HCT116 (cell line): ENCODE measurements around the gene CTIF. TPM values are rescaled to one million over a fixed set of nuclear protein-coding genes. Genes with fewer than 3 reads are reported as not detected.

Experiments used
- ATAC-seq: fragments of 200-7000 bp; cut with Tn5 transposase; 2 replicates; pipeline ENCODE4 v1.9.1; 2020; ENCODE audit warnings: mild to moderate bottlenecking, moderate library complexity
- BruUV-seq: library from RNA; stranded (reverse); fragments of 400-500 nt; replicated peaks from 2 replicates; lab custom pipeline; 2021; lab: Mats Ljungman, UMichigan
- CTCF ChIA-PET: fragments of 300-600 bp; sonication (Branson Sonifier 250); formaldehyde crosslinking; loops from one replicate; lab custom pipeline; 2021; ENCODE audit warnings: antibody characterized with exemption; lab: Charles Lee
- POLR2A ChIA-PET: fragments of 300-600, 350-600 bp; sonication (Branson Sonifier 250); formaldehyde crosslinking; loops from one replicate; lab custom pipeline; 2021; ENCODE audit warnings: antibody characterized with exemption; lab: Charles Lee
- RAD21 ChIA-PET, 2 experiments: fragments of 300-600 bp; sonication (Branson Sonifier 250); formaldehyde crosslinking; loops; one replicate each; lab custom pipeline; 2023; ENCODE audit warnings: low total read pairs in 2 of 2; ENCODE audit not compliant: uncharacterized antibody in 2 of 2, unreplicated experiment in 2 of 2, low non-redundant PET in 1 of 2; lab: Charles Lee
- DNase-seq: peaks from one replicate; pipeline ENCODE4 v3.0.0-alpha.2; 2010; ENCODE audit warnings: low read depth, low spot score
- H2AFZ ChIP-seq: fragments of 200-600 bp; shearing (Covaris generic), sonication (generic); 2 replicates; pipeline ENCODE4 v1.6.1; 2017; ENCODE audit warnings: low read depth, mixed run types, mixed read lengths, antibody characterized with exemption, low read length; ENCODE audit not compliant: poor library complexity, severe bottlenecking
- H3K27ac ChIP-seq: 2 replicates; pipeline ENCODE4 v1.5.1; 2012; ENCODE audit warnings: low read depth, low read length
- H3K27me3 ChIP-seq: fragments of 200-600 bp; sonication (generic); 2 replicates; pipeline ENCODE4 v1.6.1; 2016; ENCODE audit warnings: mixed run types, low read length, mixed read lengths; ENCODE audit not compliant: insufficient read depth
- H3K36me3 ChIP-seq, 2 experiments: fragments of 200-500 bp in 1 of 2; fragments of 200-600 bp in 1 of 2; sonication (Bioruptor generic) in 1 of 2; sonication (generic) in 1 of 2; 2 replicates each; pipeline versions ENCODE4 v1.5.1 to v1.6.1; 2014 to 2016; ENCODE audit warnings: low read length in 2 of 2, inconsistent platforms in 1 of 2, mixed read lengths in 1 of 2, mixed run types in 1 of 2; ENCODE audit not compliant: insufficient read depth in 2 of 2, control insufficient read depth in 1 of 2
- H3K4me1 ChIP-seq, 2 experiments: fragments of 200-600 bp in 1 of 2; sonication (generic) in 1 of 2; 2 replicates each; pipeline versions ENCODE4 v1.5.1 to v1.6.1; 2012 to 2017; ENCODE audit warnings: low read length in 2 of 2, inconsistent platforms in 1 of 2, mild to moderate bottlenecking in 1 of 2, mixed read lengths in 1 of 2, mixed run types in 1 of 2, moderate library complexity in 1 of 2; ENCODE audit not compliant: insufficient read depth in 2 of 2, control insufficient read depth in 1 of 2
- H3K4me2 ChIP-seq: fragments of 200-600 bp; sonication (generic); 2 replicates; pipeline ENCODE4 v1.6.1; 2017; ENCODE audit warnings: mixed run types, low read length, mixed read lengths
- H3K4me3 ChIP-seq, 2 experiments: fragments of 200-600 bp in 1 of 2; sonication (generic) in 1 of 2; replicated peaks in 1 of 2; 2 replicates each; pipeline ENCODE4 v1.5.1; 2011 to 2016; ENCODE audit warnings: low read length in 2 of 2, control low read depth in 1 of 2, low read depth in 1 of 2, mild to moderate bottlenecking in 1 of 2, mixed read lengths in 1 of 2, mixed run types in 1 of 2
- H3K79me2 ChIP-seq: fragments of 200-600 bp; sonication (generic); 2 replicates; pipeline ENCODE4 v1.6.1; 2017; ENCODE audit warnings: mild to moderate bottlenecking, mixed run types, low read length, moderate library complexity, mixed read lengths; ENCODE audit not compliant: insufficient read depth
- H3K9ac ChIP-seq: fragments of 200-600 bp; sonication (generic); 2 replicates; pipeline ENCODE4 v1.6.1; 2016; ENCODE audit warnings: low read length, mixed read lengths
- H3K9me2 ChIP-seq: fragments of 200-600 bp; sonication (generic), shearing (Covaris generic); 2 replicates; pipeline ENCODE4 v1.6.1; 2017; ENCODE audit warnings: mixed run types, mild to moderate bottlenecking, moderate library complexity; ENCODE audit not compliant: insufficient read depth
- H3K9me3 ChIP-seq, 2 experiments: fragments of 200-500 bp in 1 of 2; fragments of 200-600 bp in 1 of 2; sonication (Bioruptor generic) in 1 of 2; sonication (generic) in 1 of 2; 2 replicates each; pipeline ENCODE4 v1.6.1; 2014 to 2017; ENCODE audit warnings: low read length in 2 of 2, mixed read lengths in 2 of 2, inconsistent platforms in 1 of 2, low read depth in 1 of 2, mild to moderate bottlenecking in 1 of 2, mixed run types in 1 of 2, moderate library complexity in 1 of 2; ENCODE audit not compliant: control insufficient read depth in 1 of 2, insufficient read depth in 1 of 2
- H4K20me1 ChIP-seq: fragments of 200-600 bp; sonication (generic), shearing (Covaris generic); 2 replicates; pipeline ENCODE4 v1.6.1; 2017; ENCODE audit warnings: mixed run types, mild to moderate bottlenecking, moderate library complexity; ENCODE audit not compliant: insufficient read depth
- CEBPB ChIP-seq: IDR thresholded peaks from 2 replicates; pipeline ENCODE4 v1.6.1; 2012; ENCODE audit warnings: low read depth
- ELF1 ChIP-seq: IDR thresholded peaks from 2 replicates; pipeline ENCODE4 v1.6.1; 2012; ENCODE audit warnings: low read depth, borderline replicate concordance
- EZH2 ChIP-seq: fragments of 200-600 bp; sonication (generic); IDR thresholded peaks from 2 replicates; pipeline ENCODE4 v1.6.1; 2017; ENCODE audit warnings: antibody characterized with exemption, mixed run types
- EZH2phosphoT487 ChIP-seq: fragments of 200-600 bp; IDR thresholded peaks from 2 replicates; pipeline ENCODE4 v1.6.1; 2018; ENCODE audit warnings: antibody characterized with exemption, borderline replicate concordance
- FOSL1 ChIP-seq: IDR thresholded peaks from 2 replicates; pipeline ENCODE4 v1.6.1; 2012; ENCODE audit warnings: low read depth
- SIN3A ChIP-seq: IDR thresholded peaks from 2 replicates; pipeline ENCODE4 v1.6.1; 2012; ENCODE audit warnings: low read depth
- SRF ChIP-seq: IDR thresholded peaks from 2 replicates; pipeline ENCODE4 v1.6.1; 2012; ENCODE audit warnings: low read depth
- TCF7L2 ChIP-seq: IDR thresholded peaks from 2 replicates; pipeline ENCODE4 v1.7.0; 2011; ENCODE audit warnings: borderline replicate concordance, inconsistent platforms; ENCODE audit not compliant: insufficient read depth, insufficient read length; ENCODE audit errors: extremely low read depth
- YY1 ChIP-seq: IDR thresholded peaks from 2 replicates; pipeline ENCODE4 v1.6.1; 2011; ENCODE audit warnings: low read length, low read depth, moderate library complexity, mild to moderate bottlenecking; ENCODE audit not compliant: insufficient replicate concordance; ENCODE audit errors: extremely low read depth
- ZFX ChIP-seq: fragments of 450-650 bp; IDR thresholded peaks from 2 replicates; pipeline ENCODE4 v1.6.1; 2017
- ZNF274 ChIP-seq: fragments of 200-500 bp; sonication (Bioruptor generic); IDR thresholded peaks from 2 replicates; pipeline ENCODE4 v1.6.1; 2014; ENCODE audit warnings: mild to moderate bottlenecking, low read depth, low read length, inconsistent platforms
- intact Hi-C: fragments of 100-400 bp; cut with micrococcal nuclease; formaldehyde crosslinking; loops from 2 replicates; pipeline ENCODE4 v1.10.0; 2022
- total RNA-seq: library from RNA; stranded (reverse); gene quantifications from one replicate; pipeline ENCODE4 v1.2.1, GENCODE V29; 2021; ENCODE audit not compliant: unreplicated experiment
- TF ChIP-seq, protein P1 (sequence below): IDR thresholded peaks from 2 replicates; pipeline ENCODE4 v1.6.1; 2011; ENCODE audit warnings: mild to moderate bottlenecking, low read length, moderate library complexity; ENCODE audit not compliant: insufficient replicate concordance; ENCODE audit errors: extremely low read depth
- TF ChIP-seq, protein P2 (sequence below): IDR thresholded peaks from 2 replicates; pipeline ENCODE4 v1.6.1; 2012
- TF ChIP-seq, protein P3 (sequence below): IDR thresholded peaks from 2 replicates; pipeline ENCODE4 v1.6.1; 2012; ENCODE audit warnings: low read depth
- TF ChIP-seq, protein P4 (sequence below), 3 experiments: fragments of 200-600 bp in 1 of 3; sonication (generic) in 1 of 3; IDR thresholded peaks in 2 of 3; conservative IDR thresholded peaks in 1 of 3; 2 replicates each; pipeline ENCODE4 v1.5.1; 2012 to 2017; ENCODE audit warnings: low read depth in 2 of 3, low read length in 2 of 3, antibody characterized with exemption in 1 of 3, borderline replicate concordance in 1 of 3, control low read depth in 1 of 3, mild to moderate bottlenecking in 1 of 3, mixed read lengths in 1 of 3, mixed run types in 1 of 3, moderate library complexity in 1 of 3; ENCODE audit not compliant: insufficient read depth in 1 of 3

Gene CTIF
- total RNA-seq, 1 experiment from 2014 or later: 19.7 TPM

DNA sequence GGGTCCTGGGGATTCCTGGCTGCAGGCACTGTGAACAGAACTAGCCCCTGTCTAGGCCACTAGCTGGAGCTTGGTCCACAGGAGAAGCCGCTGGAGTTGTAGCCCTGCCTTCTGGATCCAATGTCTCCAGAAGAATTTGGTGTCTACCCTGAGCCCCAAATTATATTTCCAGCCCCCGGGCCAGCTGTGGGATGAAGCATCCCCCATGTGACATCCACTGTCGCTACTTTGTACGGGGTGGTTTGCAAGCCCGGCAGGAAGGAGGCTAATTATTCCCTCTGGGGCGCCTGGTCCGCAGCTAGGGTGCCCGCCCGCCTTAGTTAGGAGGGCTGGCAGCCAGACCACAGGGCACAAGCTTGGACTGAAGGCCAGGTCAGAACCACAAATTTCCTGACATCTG lies 305.4 kb downstream of the CTIF start:
- intact Hi-C loops: no loop called here
- CTCF ChIA-PET: no interaction called here
- ATAC-seq (no peak), DNase-seq (no peak)
- Histone ChIP-seq H3K36me3 (no peaks in the 10 kb centered on the region), H3K9ac (no peak overlapping the region), H3K27ac (no peak overlapping the region), H3K4me3 (no peak overlapping the region), H3K9me2 (no peaks in the 10 kb centered on the region), H3K9me3 (no peaks in the 10 kb centered on the region), H3K27me3 (no peaks in the 10 kb centered on the region), H3K4me2 (no peak overlapping the region), H4K20me1 (no peaks in the 10 kb centered on the region), H3K79me2 (no peaks in the 10 kb centered on the region), H2AFZ (no peak overlapping the region), H3K4me1 (peaks cover 11 to 30% of the 10 kb centered on the region in 2 experiments; a peak in 3 of 4 replicates)
- BruUV-seq: no TSS peak
- TF ChIP-seq TCF7L2 (no peak), ELF1 (no peak), EZH2phosphoT487 (no peak), SIN3A (no peak), EZH2 (no peak), ZNF274 (no peak), CEBPB (no peak), SRF (no peak), FOSL1 (no peak), YY1 (no peak), ZFX (no peak)
- TF ChIP-seq, protein P1, sequence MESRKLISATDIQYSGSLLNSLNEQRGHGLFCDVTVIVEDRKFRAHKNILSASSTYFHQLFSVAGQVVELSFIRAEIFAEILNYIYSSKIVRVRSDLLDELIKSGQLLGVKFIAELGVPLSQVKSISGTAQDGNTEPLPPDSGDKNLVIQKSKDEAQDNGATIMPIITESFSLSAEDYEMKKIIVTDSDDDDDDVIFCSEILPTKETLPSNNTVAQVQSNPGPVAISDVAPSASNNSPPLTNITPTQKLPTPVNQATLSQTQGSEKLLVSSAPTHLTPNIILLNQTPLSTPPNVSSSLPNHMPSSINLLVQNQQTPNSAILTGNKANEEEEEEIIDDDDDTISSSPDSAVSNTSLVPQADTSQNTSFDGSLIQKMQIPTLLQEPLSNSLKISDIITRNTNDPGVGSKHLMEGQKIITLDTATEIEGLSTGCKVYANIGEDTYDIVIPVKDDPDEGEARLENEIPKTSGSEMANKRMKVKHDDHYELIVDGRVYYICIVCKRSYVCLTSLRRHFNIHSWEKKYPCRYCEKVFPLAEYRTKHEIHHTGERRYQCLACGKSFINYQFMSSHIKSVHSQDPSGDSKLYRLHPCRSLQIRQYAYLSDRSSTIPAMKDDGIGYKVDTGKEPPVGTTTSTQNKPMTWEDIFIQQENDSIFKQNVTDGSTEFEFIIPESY: no peak
- TF ChIP-seq, protein P2, sequence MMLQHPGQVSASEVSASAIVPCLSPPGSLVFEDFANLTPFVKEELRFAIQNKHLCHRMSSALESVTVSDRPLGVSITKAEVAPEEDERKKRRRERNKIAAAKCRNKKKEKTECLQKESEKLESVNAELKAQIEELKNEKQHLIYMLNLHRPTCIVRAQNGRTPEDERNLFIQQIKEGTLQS: no peak
- TF ChIP-seq, protein P3, sequence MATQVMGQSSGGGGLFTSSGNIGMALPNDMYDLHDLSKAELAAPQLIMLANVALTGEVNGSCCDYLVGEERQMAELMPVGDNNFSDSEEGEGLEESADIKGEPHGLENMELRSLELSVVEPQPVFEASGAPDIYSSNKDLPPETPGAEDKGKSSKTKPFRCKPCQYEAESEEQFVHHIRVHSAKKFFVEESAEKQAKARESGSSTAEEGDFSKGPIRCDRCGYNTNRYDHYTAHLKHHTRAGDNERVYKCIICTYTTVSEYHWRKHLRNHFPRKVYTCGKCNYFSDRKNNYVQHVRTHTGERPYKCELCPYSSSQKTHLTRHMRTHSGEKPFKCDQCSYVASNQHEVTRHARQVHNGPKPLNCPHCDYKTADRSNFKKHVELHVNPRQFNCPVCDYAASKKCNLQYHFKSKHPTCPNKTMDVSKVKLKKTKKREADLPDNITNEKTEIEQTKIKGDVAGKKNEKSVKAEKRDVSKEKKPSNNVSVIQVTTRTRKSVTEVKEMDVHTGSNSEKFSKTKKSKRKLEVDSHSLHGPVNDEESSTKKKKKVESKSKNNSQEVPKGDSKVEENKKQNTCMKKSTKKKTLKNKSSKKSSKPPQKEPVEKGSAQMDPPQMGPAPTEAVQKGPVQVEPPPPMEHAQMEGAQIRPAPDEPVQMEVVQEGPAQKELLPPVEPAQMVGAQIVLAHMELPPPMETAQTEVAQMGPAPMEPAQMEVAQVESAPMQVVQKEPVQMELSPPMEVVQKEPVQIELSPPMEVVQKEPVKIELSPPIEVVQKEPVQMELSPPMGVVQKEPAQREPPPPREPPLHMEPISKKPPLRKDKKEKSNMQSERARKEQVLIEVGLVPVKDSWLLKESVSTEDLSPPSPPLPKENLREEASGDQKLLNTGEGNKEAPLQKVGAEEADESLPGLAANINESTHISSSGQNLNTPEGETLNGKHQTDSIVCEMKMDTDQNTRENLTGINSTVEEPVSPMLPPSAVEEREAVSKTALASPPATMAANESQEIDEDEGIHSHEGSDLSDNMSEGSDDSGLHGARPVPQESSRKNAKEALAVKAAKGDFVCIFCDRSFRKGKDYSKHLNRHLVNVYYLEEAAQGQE: no peak
- TF ChIP-seq, protein P4, sequence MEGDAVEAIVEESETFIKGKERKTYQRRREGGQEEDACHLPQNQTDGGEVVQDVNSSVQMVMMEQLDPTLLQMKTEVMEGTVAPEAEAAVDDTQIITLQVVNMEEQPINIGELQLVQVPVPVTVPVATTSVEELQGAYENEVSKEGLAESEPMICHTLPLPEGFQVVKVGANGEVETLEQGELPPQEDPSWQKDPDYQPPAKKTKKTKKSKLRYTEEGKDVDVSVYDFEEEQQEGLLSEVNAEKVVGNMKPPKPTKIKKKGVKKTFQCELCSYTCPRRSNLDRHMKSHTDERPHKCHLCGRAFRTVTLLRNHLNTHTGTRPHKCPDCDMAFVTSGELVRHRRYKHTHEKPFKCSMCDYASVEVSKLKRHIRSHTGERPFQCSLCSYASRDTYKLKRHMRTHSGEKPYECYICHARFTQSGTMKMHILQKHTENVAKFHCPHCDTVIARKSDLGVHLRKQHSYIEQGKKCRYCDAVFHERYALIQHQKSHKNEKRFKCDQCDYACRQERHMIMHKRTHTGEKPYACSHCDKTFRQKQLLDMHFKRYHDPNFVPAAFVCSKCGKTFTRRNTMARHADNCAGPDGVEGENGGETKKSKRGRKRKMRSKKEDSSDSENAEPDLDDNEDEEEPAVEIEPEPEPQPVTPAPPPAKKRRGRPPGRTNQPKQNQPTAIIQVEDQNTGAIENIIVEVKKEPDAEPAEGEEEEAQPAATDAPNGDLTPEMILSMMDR (IDR thresholded peaks at IDR 0.05 in 2 of 3, conservative IDR thresholded peaks at IDR 0.05 in 1 of 3; ENCODE audit: borderline replicate concordance in 1 of 3, insufficient read depth in 1 of 3, low read depth in 2 of 3, low read length in 2 of 3): no peak
- RAD21 ChIA-PET: no interaction called here
- POLR2A ChIA-PET: no interaction called here
